Mammary epithelial cell (primary cell): ENCODE data around the gene ZFP1.

Experiments used
- CTCF ChIP-seq, 2 donors: IDR thresholded peaks in 1 of 2; conservative IDR thresholded peaks in 1 of 2; 2 replicates each; pipeline ENCODE4 v1.5.1; 2011 to 2012; ENCODE audit warnings: inconsistent platforms in 2 of 2, low read length in 2 of 2, mild to moderate bottlenecking in 2 of 2, control low read depth in 1 of 2, low read depth in 1 of 2; ENCODE audit not compliant: insufficient read depth in 1 of 2; ENCODE audit errors: extremely low read depth in 1 of 2
- EZH2 ChIP-seq: IDR thresholded peaks from 2 replicates; pipeline ENCODE4 v1.6.1; 2012; ENCODE audit warnings: low read length, inconsistent platforms, borderline replicate concordance

- TF ChIP-seq CTCF (conservative IDR thresholded peaks at IDR 0.05 in 1 of 2, IDR thresholded peaks at IDR 0.05 in 1 of 2; ENCODE audit: extremely low read depth in 1 of 2, insufficient read depth in 1 of 2, low read depth in 1 of 2, low read length in 2 of 2), result no peak
- TF ChIP-seq EZH2, result no peak
These were observed 4.3 kb downstream of the ZFP1 start for GRCh38 chr16:75152635-75153034.
